GM21737 (cell line): ENCODE data around the gene AIFM3.

Experiments used
- ATAC-seq: cut with Tn5 transposase; IDR thresholded peaks from one replicate; pipeline ENCODE4 v1.9.1; 2021; ENCODE audit warnings: mild to moderate bottlenecking, moderate library complexity; ENCODE audit not compliant: unreplicated experiment

Gene AIFM3

GRCh38 chr22:20989323-20990138 lies 22.5 kb downstream of the AIFM3 start:
- no peak for ATAC-seq

- no peak for ATAC-seq
These were observed 23.4 kb downstream of the AIFM3 start for GRCh38 chr22:20990184-20991180.

GRCh38 chr22:20991252-20992055 lies 24.4 kb downstream of the AIFM3 start:
- no peak for ATAC-seq

GRCh38 chr22:20992056-20992442 lies 25.0 kb downstream of the AIFM3 start:
- no peak for ATAC-seq

GRCh38 chr22:20992456-20993303 lies 25.6 kb downstream of the AIFM3 start:
- no peak for ATAC-seq

GRCh38 chr22:20993304-20994127 lies 26.5 kb downstream of the AIFM3 start:
- ATAC-seq: no peak

GRCh38 chr22:20994128-20994901 lies 27.3 kb downstream of the AIFM3 start:
- no peak for ATAC-seq

- no peak for ATAC-seq
These were observed 27.8 kb downstream of the AIFM3 start for GRCh38 chr22:20994902-20995241.

- no peak for ATAC-seq
These were observed 28.4 kb downstream of the AIFM3 start for GRCh38 chr22:20995329-20996030.

- no peak for ATAC-seq
These were observed 29.0 kb downstream of the AIFM3 start for GRCh38 chr22:20996031-20996410.

- ATAC-seq: no peak
These were observed 29.8 kb downstream of the AIFM3 start for GRCh38 chr22:20996598-20997535.

- no peak for ATAC-seq
These were observed 30.6 kb downstream of the AIFM3 start for GRCh38 chr22:20997536-20998257.

- no peak for ATAC-seq
These were observed 31.6 kb downstream of the AIFM3 start for GRCh38 chr22:20998411-20999336.

- ATAC-seq: no peak
These were observed 32.5 kb downstream of the AIFM3 start for GRCh38 chr22:20999350-21000206.
